B cell (primary cell): Measurements from ENCODE around the gene UNCX. TPM values are rescaled to one million over a fixed set of nuclear protein-coding genes. Genes with fewer than 3 reads are reported as not detected.

Source experiments
- ATAC-seq: fragments of 200-7000 bp; cut with Tn5 transposase; one replicate; pipeline ENCODE4 v1.10.0; 2021; ENCODE audit warnings: low read depth, mild to moderate bottlenecking, moderate number of reproducible peaks, moderate library complexity
- CTCF ChIA-PET: fragments of 350-600 bp; sonication (Branson Sonifier 250); formaldehyde crosslinking; loops from one replicate; lab custom pipeline; 2021; ENCODE audit warnings: antibody characterized with exemption, inconsistent platforms; lab: Charles Lee
- POLR2A ChIA-PET: fragments of 350-600 bp; sonication (Branson Sonifier 250); formaldehyde crosslinking; loops from one replicate; lab custom pipeline; 2021; ENCODE audit warnings: antibody characterized with exemption; lab: Charles Lee
- DNase-seq: peaks from one replicate; pipeline ENCODE4 v3.0.0; 2013
- H2AFZ ChIP-seq: 2 replicates; pipeline ENCODE4 v1.6.1; 2012; ENCODE audit warnings: mild to moderate bottlenecking, low read depth, low read length; ENCODE audit not compliant: insufficient read depth, poor library complexity, severe bottlenecking
- H3K27ac ChIP-seq, 2 donors: 1 replicate in 1 of 2; 2 replicates in 1 of 2; pipeline ENCODE4 v1.5.1; 2012 to 2013; ENCODE audit warnings: low read length in 2 of 2, mild to moderate bottlenecking in 2 of 2, moderate library complexity in 1 of 2
- H3K27me3 ChIP-seq, 4 experiments: fragments of 200-600 bp in 1 of 4; sonication (generic) in 1 of 4; replicated peaks in 1 of 4; 1 replicate in 2 of 4; 2 replicates in 2 of 4; pipeline versions ENCODE4 v1.6.1 to v1.7.0; 2013 to 2016; ENCODE audit warnings: low read length in 3 of 4, mild to moderate bottlenecking in 2 of 4, mixed read lengths in 1 of 4, moderate library complexity in 1 of 4; ENCODE audit not compliant: insufficient read depth in 4 of 4, control insufficient read depth in 3 of 4; ENCODE audit errors: control extremely low read depth in 1 of 4
- H3K36me3 ChIP-seq, 2 experiments: replicated peaks in 1 of 2; 1 replicate in 1 of 2; 2 replicates in 1 of 2; pipeline versions ENCODE4 v1.6.1 to v1.7.1; 2013; ENCODE audit warnings: low read length in 1 of 2; ENCODE audit not compliant: insufficient read depth in 2 of 2, control insufficient read depth in 1 of 2; ENCODE audit errors: control extremely low read depth in 1 of 2, extremely low read depth in 1 of 2
- H3K4me1 ChIP-seq, 2 donors: fragments of 200-600 bp in 1 of 2; sonication (generic) in 1 of 2; 1 replicate in 1 of 2; 2 replicates in 1 of 2; pipeline versions ENCODE4 v1.5.1 to v1.6.1; 2013 to 2017; ENCODE audit warnings: low read length in 2 of 2; ENCODE audit not compliant: control insufficient read depth in 2 of 2, insufficient read depth in 2 of 2
- H3K4me2 ChIP-seq: replicated peaks from 2 replicates; pipeline ENCODE3; 2012; ENCODE audit warnings: mild to moderate bottlenecking, low read depth, low read length; ENCODE audit not compliant: poor library complexity, severe bottlenecking
- H3K4me3 ChIP-seq, 5 experiments: fragments of 200-600 bp in 1 of 5; sonication (generic) in 1 of 5; 1 replicate in 3 of 5; 2 replicates in 2 of 5; pipeline versions ENCODE4 v1.5.1 to v1.7.0; 2011 to 2016; ENCODE audit warnings: low read length in 4 of 5, mild to moderate bottlenecking in 4 of 5, low read depth in 2 of 5, control low read depth in 1 of 5, moderate library complexity in 1 of 5; ENCODE audit not compliant: insufficient read depth in 1 of 5; ENCODE audit errors: control extremely low read depth in 1 of 5, extremely low read depth in 1 of 5
- H3K79me2 ChIP-seq: fragments of 200-600 bp; sonication (generic); one replicate; pipeline ENCODE4 v1.6.0; 2016; ENCODE audit warnings: low read length; ENCODE audit not compliant: control insufficient read depth, insufficient read depth
- H3K9ac ChIP-seq: fragments of 200-600 bp; sonication (generic); 2 replicates; pipeline ENCODE4 v1.6.1; 2017; ENCODE audit warnings: mild to moderate bottlenecking, low read length, moderate library complexity
- H3K9me3 ChIP-seq, 3 donors: one replicate each; pipeline versions ENCODE4 v1.6.1 to v1.7.1; 2013; ENCODE audit warnings: low read length in 2 of 3; ENCODE audit not compliant: control insufficient read depth in 2 of 3, insufficient read depth in 1 of 3; ENCODE audit errors: control extremely low read depth in 1 of 3
- H4K20me1 ChIP-seq: 2 replicates; pipeline ENCODE4 v1.6.0; 2012; ENCODE audit warnings: mild to moderate bottlenecking, low read length; ENCODE audit not compliant: insufficient read depth, control insufficient read depth, poor library complexity, severe bottlenecking
- H3K27ac Mint-ChIP-seq: one replicate; pipeline ENCODE4 v1.8.0; 2021; ENCODE audit warnings: mixed read lengths
- H3K27me3 Mint-ChIP-seq: one replicate; pipeline ENCODE4 v1.8.0; 2021; ENCODE audit warnings: mixed read lengths
- H3K4me1 Mint-ChIP-seq: one replicate; pipeline ENCODE4 v1.8.0; 2021; ENCODE audit warnings: mixed read lengths
- H3K4me3 Mint-ChIP-seq: one replicate; pipeline ENCODE4 v1.8.0; 2021; ENCODE audit warnings: mixed read lengths
- H3K9me3 Mint-ChIP-seq: one replicate; pipeline ENCODE4 v1.8.0; 2022; ENCODE audit warnings: mixed read lengths; ENCODE audit not compliant: insufficient read depth
- CTCF ChIP-seq: fragments of 200-600 bp; IDR thresholded peaks from one replicate; pipeline ENCODE4 v1.8.0; 2022; ENCODE audit warnings: antibody characterized with exemption, mild to moderate bottlenecking
- EZH2 ChIP-seq: IDR thresholded peaks from 2 replicates; pipeline ENCODE4 v1.6.1; 2012; ENCODE audit warnings: borderline replicate concordance, low read depth, mild to moderate bottlenecking, moderate library complexity, low read length; ENCODE audit not compliant: insufficient read depth, poor library complexity, severe bottlenecking
- WGBS: methylation state at CpG from one replicate; pipeline ENCODE4 v1.1.5; 2013; ENCODE audit warnings: missing lambda C conversion rate; ENCODE audit not compliant: insufficient coverage; 5-methylcytosine and 5-hydroxymethylcytosine counted together
- intact Hi-C: fragments of 100-400 bp; cut with micrococcal nuclease; formaldehyde crosslinking; loops from one replicate; pipeline ENCODE4 v1.10.0; 2022
- polyA plus RNA-seq: library from polyadenylated mRNA; depleted of rRNA; stranded (reverse); fragments of >200 nt; gene quantifications from 2 replicates; pipeline ENCODE4 v1.2.3, GENCODE V29; 2012
- total RNA-seq, 2 donors: library from RNA; stranded (reverse); fragments of 120-200 nt in 1 of 2; gene quantifications; 1 replicate in 1 of 2; 2 replicates in 1 of 2; pipeline versions ENCODE4 v1.2.3 to v1.2.4, GENCODE V29; 2013 to 2022

The UNCX gene
- total and polyA plus RNA-seq, 2 donors (not counting 1 experiment from before 2014, with no cell fraction given) = not detected

GRCh38 chr7:1209097-1209496 is 23.6 kb upstream of the UNCX start:
- POLR2A ChIA-PET = no interaction called here
- Histone ChIP-seq H2AFZ (no peak overlapping the region), H3K9ac (no peak overlapping the region), H4K20me1 (no peaks in the 10 kb centered on the region), H3K27ac (no peak overlapping the region), H3K79me2 (no peaks in the 10 kb centered on the region), H3K4me3 (no peak overlapping the region), H3K27me3 (peaks cover 0 to 25% (median 2%) of the 10 kb centered on the region in 4 experiments), H3K36me3 (no peaks in the 10 kb centered on the region), H3K4me1 (no peaks in the 10 kb centered on the region), H3K4me2 (no peak overlapping the region), H3K9me3 (no peaks in the 10 kb centered on the region)
- Mint-ChIP-seq H3K4me3 (no peak overlapping the region), H3K27ac (no peak overlapping the region), H3K4me1 (no peaks in the 10 kb centered on the region), H3K9me3 (no peaks in the 10 kb centered on the region), H3K27me3 (peaks cover 21% of the 10 kb centered on the region)
- intact Hi-C loops = no loop called here
- WGBS = 82% methylated on average over 13 of the region's 14 CpGs
- no peak for ATAC-seq
- CTCF ChIA-PET = no interaction called here
- DNase-seq = no peak
- TF ChIP-seq CTCF (no peak), EZH2 (no peak)

- Mint-ChIP-seq H3K4me3 (no peak overlapping the region), H3K27ac (no peak overlapping the region), H3K27me3 (peaks cover 25% of the 10 kb centered on the region), H3K9me3 (no peaks in the 10 kb centered on the region), H3K4me1 (no peaks in the 10 kb centered on the region)
- Histone ChIP-seq H3K4me1 (no peaks in the 10 kb centered on the region), H3K36me3 (no peaks in the 10 kb centered on the region), H3K9ac (no peak overlapping the region), H3K9me3 (peaks cover 0 to 5% (median 0%) of the 10 kb centered on the region in 3 donors), H3K4me2 (no peak overlapping the region), H3K27ac (no peak overlapping the region), H3K27me3 (peaks cover 0 to 33% (median 2%) of the 10 kb centered on the region in 4 experiments), H3K79me2 (no peaks in the 10 kb centered on the region), H2AFZ (no peak overlapping the region), H4K20me1 (no peaks in the 10 kb centered on the region), H3K4me3 (no peak overlapping the region)
- no peak for TF ChIP-seq EZH2
- TF ChIP-seq CTCF = no peak
- CTCF ChIA-PET = no interaction called here
- POLR2A ChIA-PET = no interaction called here
- intact Hi-C loops = no loop called here
- ATAC-seq (no peak), DNase-seq (no peak)
- 34% methylated on average over 17 of the region's 18 CpGs for WGBS
These were observed 22.2 kb upstream of the UNCX start for GRCh38 chr7:1210321-1210978.
